CD14-positive monocyte (primary cell): ENCODE measurements around the gene NLGN1. TPM values are rescaled to one million over a fixed set of nuclear protein-coding genes. Genes with fewer than 3 reads are reported as not detected.
A peak's percentile ranks its signal among the peaks of the same experiment; 100 is the strongest.

Source experiments
- DNase-seq, 3 donors: peaks; one replicate each; pipeline ENCODE4 v3.0.0-alpha.2; 2011 to 2022
- H2AFZ ChIP-seq: 2 replicates; pipeline ENCODE4 v1.6.0; 2012; ENCODE audit warnings: mild to moderate bottlenecking, low read depth, low read length, inconsistent platforms; ENCODE audit not compliant: insufficient read depth, poor library complexity, severe bottlenecking
- H3K27ac ChIP-seq, 2 donors: 1 replicate in 1 of 2; 2 replicates in 1 of 2; pipeline ENCODE4 v1.5.1; 2012 to 2013; ENCODE audit warnings: low read length in 2 of 2, control low read depth in 1 of 2, inconsistent platforms in 1 of 2, low read depth in 1 of 2, mild to moderate bottlenecking in 1 of 2
- H3K27me3 ChIP-seq, 2 donors: one replicate each; pipeline versions ENCODE4 v1.6.0 to v1.6.1; 2011 to 2013; ENCODE audit warnings: low read length in 2 of 2; ENCODE audit not compliant: control insufficient read depth in 2 of 2, insufficient read depth in 2 of 2
- H3K36me3 ChIP-seq, 2 donors: replicated peaks in 1 of 2; 1 replicate in 1 of 2; 2 replicates in 1 of 2; pipeline versions ENCODE4 v1.5.1 to v1.6.1; 2012 to 2013; ENCODE audit warnings: low read length in 2 of 2, control low read depth in 1 of 2, inconsistent platforms in 1 of 2, mild to moderate bottlenecking in 1 of 2; ENCODE audit not compliant: insufficient read depth in 2 of 2, control insufficient read depth in 1 of 2
- H3K4me1 ChIP-seq, 2 donors: 1 replicate in 1 of 2; 2 replicates in 1 of 2; pipeline versions ENCODE4 v1.5.1 to v1.6.1; 2012 to 2013; ENCODE audit warnings: low read length in 2 of 2, control low read depth in 1 of 2, inconsistent platforms in 1 of 2, mild to moderate bottlenecking in 1 of 2, moderate library complexity in 1 of 2; ENCODE audit not compliant: insufficient read depth in 2 of 2, control insufficient read depth in 1 of 2
- H3K4me2 ChIP-seq: replicated peaks from 2 replicates; pipeline ENCODE3; 2012; ENCODE audit warnings: low read length, moderate library complexity, mild to moderate bottlenecking; ENCODE audit not compliant: poor library complexity, severe bottlenecking; ENCODE audit errors: extremely low read depth
- H3K4me3 ChIP-seq, 3 experiments: fragments of 200-600 bp in 1 of 3; sonication (generic) in 1 of 3; replicated peaks in 1 of 3; 1 replicate in 2 of 3; 2 replicates in 1 of 3; pipeline ENCODE4 v1.5.1; 2011 to 2013; ENCODE audit warnings: low read length in 3 of 3, mild to moderate bottlenecking in 3 of 3, control low read depth in 2 of 3, low read depth in 2 of 3, inconsistent platforms in 1 of 3, moderate library complexity in 1 of 3
- H3K79me2 ChIP-seq: 2 replicates; pipeline ENCODE4 v1.6.0; 2012; ENCODE audit warnings: mild to moderate bottlenecking, control low read depth, inconsistent platforms, low read length, moderate library complexity; ENCODE audit not compliant: insufficient read depth
- H3K9ac ChIP-seq: 2 replicates; pipeline ENCODE4 v1.6.0; 2017; ENCODE audit warnings: low read length, mild to moderate bottlenecking; ENCODE audit not compliant: insufficient read depth, poor library complexity, severe bottlenecking
- H3K9me3 ChIP-seq, 2 donors: replicated peaks in 1 of 2; 1 replicate in 1 of 2; 2 replicates in 1 of 2; pipeline versions ENCODE4 v1.5.1 to v1.6.1; 2012 to 2013; ENCODE audit warnings: low read length in 2 of 2, control low read depth in 1 of 2; ENCODE audit not compliant: control insufficient read depth in 1 of 2, insufficient read depth in 1 of 2
- H4K20me1 ChIP-seq: 2 replicates; pipeline ENCODE4 v1.6.0; 2012; ENCODE audit warnings: mild to moderate bottlenecking, low read length, control low read depth, moderate library complexity; ENCODE audit not compliant: insufficient read depth
- H3K27ac Mint-ChIP-seq, 7 donors: one replicate each; pipeline ENCODE4 v1.8.0; 2020; ENCODE audit warnings: mild to moderate bottlenecking in 7 of 7, mixed read lengths in 7 of 7, moderate library complexity in 6 of 7, inconsistent platforms in 2 of 7
- H3K27me3 Mint-ChIP-seq, 3 donors: one replicate each; pipeline ENCODE4 v1.8.0; 2021 to 2022; ENCODE audit warnings: low read depth in 3 of 3, mild to moderate bottlenecking in 3 of 3, mixed read lengths in 3 of 3, moderate library complexity in 3 of 3, inconsistent platforms in 1 of 3
- H3K36me3 Mint-ChIP-seq, 2 donors: one replicate each; pipeline ENCODE4 v1.8.0; 2020; ENCODE audit warnings: mixed read lengths in 2 of 2, inconsistent platforms in 1 of 2, mild to moderate bottlenecking in 1 of 2
- H3K4me1 Mint-ChIP-seq: one replicate; pipeline ENCODE4 v1.8.0; 2020; ENCODE audit warnings: mild to moderate bottlenecking, mixed read lengths
- H3K4me3 Mint-ChIP-seq, 2 donors: one replicate each; pipeline ENCODE4 v1.8.0; 2020; ENCODE audit warnings: mild to moderate bottlenecking in 2 of 2, mixed read lengths in 2 of 2, moderate library complexity in 1 of 2
- H3K9me3 Mint-ChIP-seq, 7 donors: one replicate each; pipeline ENCODE4 v1.8.0; 2020 to 2022; ENCODE audit warnings: mixed read lengths in 7 of 7, mild to moderate bottlenecking in 6 of 7, moderate library complexity in 6 of 7, inconsistent platforms in 2 of 7
- CTCF ChIP-seq: fragments of 200-600 bp; IDR thresholded peaks from one replicate; pipeline ENCODE4 v1.8.0; 2022; ENCODE audit warnings: antibody characterized with exemption, mild to moderate bottlenecking
- WGBS: methylation state at CpG from one replicate; pipeline ENCODE4 v1.1.5; 2013; ENCODE audit warnings: missing lambda C conversion rate; ENCODE audit not compliant: insufficient coverage; 5-methylcytosine and 5-hydroxymethylcytosine counted together
- intact Hi-C, 2 donors: fragments of 100-400 bp; cut with micrococcal nuclease; formaldehyde crosslinking; loops; one replicate each; pipeline versions ENCODE4 v1.15.0 to v1.15.1; 2023
- polyA plus RNA-seq, 3 donors: library from polyadenylated mRNA; depleted of rRNA in 1 of 3; unstranded in 2 of 3; stranded (reverse) in 1 of 3; fragments of 300-500 nt in 2 of 3; fragments of >200 nt in 1 of 3; fragmentation: Illumina TruSeq in 2 of 3; gene quantifications; 1 replicate in 2 of 3; 2 replicates in 1 of 3; pipeline ENCODE4 v1.2.3, GENCODE V29; 2012 to 2021

NLGN1 gene
- polyA plus RNA-seq, 3 donors: not detected

GRCh38 chr3:173552526-173552925 lies 155.0 kb downstream of the NLGN1 start:
- Mint-ChIP-seq H3K4me3 (no peak overlapping the region), H3K27me3 (peaks cover 0 to 2% (median 1%) of the 10 kb centered on the region in 3 donors), H3K27ac (no peak overlapping the region), H3K36me3 (no peaks in the 10 kb centered on the region), H3K9me3 (no peaks in the 10 kb centered on the region), H3K4me1 (no peaks in the 10 kb centered on the region)
- 6% methylated on average over 3 of the region's 4 CpGs for WGBS
- no peak for TF ChIP-seq CTCF
- no peak for DNase-seq
- H4K20me1 ChIP-seq: no peaks in the 10 kb centered on the region
- no peak overlapping the region for H3K27ac ChIP-seq
- no peaks in the 10 kb centered on the region for H3K4me1 ChIP-seq
- H3K79me2 ChIP-seq: no peaks in the 10 kb centered on the region
- H3K9me3 ChIP-seq: no peaks in the 10 kb centered on the region
- no peak overlapping the region for H3K4me2 ChIP-seq
- H3K9ac ChIP-seq: no peak overlapping the region
- H3K4me3 ChIP-seq: no peak overlapping the region
- intact Hi-C loops: no loop called here
- H3K27me3 ChIP-seq: no peaks in the 10 kb centered on the region
- H2AFZ ChIP-seq: peak overlapping the region; percentile 19
- no peaks in the 10 kb centered on the region for H3K36me3 ChIP-seq

GRCh38 chr3:173553635-173554280 lies 156.2 kb downstream of the NLGN1 start:
- Histone ChIP-seq H3K27ac (no peak overlapping the region), H3K4me1 (no peaks in the 10 kb centered on the region), H3K79me2 (no peaks in the 10 kb centered on the region), H2AFZ (no peak overlapping the region), H3K27me3 (no peaks in the 10 kb centered on the region), H4K20me1 (no peaks in the 10 kb centered on the region), H3K4me3 (no peak overlapping the region), H3K4me2 (no peak overlapping the region), H3K9ac (no peak overlapping the region), H3K36me3 (no peaks in the 10 kb centered on the region), H3K9me3 (no peaks in the 10 kb centered on the region)
- peaks cover 0 to 2% (median 1%) of the 10 kb centered on the region in 3 donors for H3K27me3 Mint-ChIP-seq
- no peak overlapping the region for H3K27ac Mint-ChIP-seq
- DNase-seq: no peak
- no peaks in the 10 kb centered on the region for H3K4me1 Mint-ChIP-seq
- 0% methylated on average over 1 of the region's 3 CpGs for WGBS
- H3K4me3 Mint-ChIP-seq: no peak overlapping the region
- intact Hi-C loops: no loop called here
- TF ChIP-seq CTCF: peak; percentile 16
- no peaks in the 10 kb centered on the region for H3K36me3 Mint-ChIP-seq
- H3K9me3 Mint-ChIP-seq: no peaks in the 10 kb centered on the region
